HEK293 (cell line): ENCODE measurements around the gene PCDHB6.

ENCODE experiments used
- ZNF121 ChIP-seq: fragments of 450-650 bp; formaldehyde crosslinking; IDR thresholded peaks from 2 replicates; pipeline ENCODE4 v1.5.1; 2016; ENCODE audit warnings: missing biosample characterization, missing genetic modification characterization
- ZNF140 ChIP-seq: fragments of 450-650 bp; formaldehyde crosslinking; IDR thresholded peaks from 2 replicates; pipeline ENCODE4 v1.5.1; 2016; ENCODE audit warnings: missing biosample characterization, missing genetic modification characterization
- ZNF274 ChIP-seq, 2 experiments: fragments of 200-500 bp in 1 of 2; fragments of 450-650 bp in 1 of 2; sonication (Bioruptor generic) in 1 of 2; formaldehyde crosslinking in 1 of 2; IDR thresholded peaks; 2 replicates each; pipeline versions ENCODE4 v1.5.1 to v1.6.1; 2014 to 2016; ENCODE audit warnings: borderline replicate concordance in 1 of 2, inconsistent platforms in 1 of 2, low read length in 1 of 2, missing biosample characterization in 1 of 2, missing genetic modification characterization in 1 of 2
- ZNF350 ChIP-seq: fragments of 450-650 bp; formaldehyde crosslinking; IDR thresholded peaks from 2 replicates; pipeline ENCODE4 v1.5.0; 2017; ENCODE audit warnings: missing biosample characterization, mild to moderate bottlenecking, missing genetic modification characterization
- ZNF510 ChIP-seq: fragments of 450-650 bp; formaldehyde crosslinking; IDR thresholded peaks from 2 replicates; pipeline ENCODE4 v1.5.1; 2018; ENCODE audit warnings: mild to moderate bottlenecking, missing genetic modification characterization, missing biosample characterization; ENCODE audit not compliant: insufficient replicate concordance
- ZNF768 ChIP-seq: fragments of 450-650 bp; formaldehyde crosslinking; IDR thresholded peaks from 2 replicates; pipeline ENCODE4 v1.5.1; 2018; ENCODE audit warnings: missing biosample characterization, mild to moderate bottlenecking, missing genetic modification characterization
- TF ChIP-seq, protein P1 (sequence below): fragments of 450-650 bp; formaldehyde crosslinking; IDR thresholded peaks from 2 replicates; pipeline ENCODE4 v1.5.1; 2016; ENCODE audit warnings: missing biosample characterization, missing genetic modification characterization
- TF ChIP-seq, protein P2 (sequence below): fragments of 450-650 bp; formaldehyde crosslinking; IDR thresholded peaks from 2 replicates; pipeline ENCODE4 v1.5.1; 2016; ENCODE audit warnings: missing biosample characterization, missing genetic modification characterization, low read depth

GRCh38 chr5:141182248-141182647 is 32.4 kb downstream of the PCDHB6 start, which contains the start of gene PCDHB16:
- TF ChIP-seq ZNF768 (no peak), ZNF274 (IDR thresholded peaks at IDR 0.05; ENCODE audit: low read length) (no peak), ZNF274 (tag by site-specific recombination; IDR thresholded peaks at IDR 0.05; ENCODE audit: borderline replicate concordance) (no peak), ZNF510 (tag by site-specific recombination) (no peak), ZNF140 (tag by site-specific recombination) (no peak), ZNF350 (no peak), ZNF121 (no peak)
- TF ChIP-seq, protein P1, sequence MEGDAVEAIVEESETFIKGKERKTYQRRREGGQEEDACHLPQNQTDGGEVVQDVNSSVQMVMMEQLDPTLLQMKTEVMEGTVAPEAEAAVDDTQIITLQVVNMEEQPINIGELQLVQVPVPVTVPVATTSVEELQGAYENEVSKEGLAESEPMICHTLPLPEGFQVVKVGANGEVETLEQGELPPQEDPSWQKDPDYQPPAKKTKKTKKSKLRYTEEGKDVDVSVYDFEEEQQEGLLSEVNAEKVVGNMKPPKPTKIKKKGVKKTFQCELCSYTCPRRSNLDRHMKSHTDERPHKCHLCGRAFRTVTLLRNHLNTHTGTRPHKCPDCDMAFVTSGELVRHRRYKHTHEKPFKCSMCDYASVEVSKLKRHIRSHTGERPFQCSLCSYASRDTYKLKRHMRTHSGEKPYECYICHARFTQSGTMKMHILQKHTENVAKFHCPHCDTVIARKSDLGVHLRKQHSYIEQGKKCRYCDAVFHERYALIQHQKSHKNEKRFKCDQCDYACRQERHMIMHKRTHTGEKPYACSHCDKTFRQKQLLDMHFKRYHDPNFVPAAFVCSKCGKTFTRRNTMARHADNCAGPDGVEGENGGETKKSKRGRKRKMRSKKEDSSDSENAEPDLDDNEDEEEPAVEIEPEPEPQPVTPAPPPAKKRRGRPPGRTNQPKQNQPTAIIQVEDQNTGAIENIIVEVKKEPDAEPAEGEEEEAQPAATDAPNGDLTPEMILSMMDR (tag by site-specific recombination), result no peak
- TF ChIP-seq, protein P2, sequence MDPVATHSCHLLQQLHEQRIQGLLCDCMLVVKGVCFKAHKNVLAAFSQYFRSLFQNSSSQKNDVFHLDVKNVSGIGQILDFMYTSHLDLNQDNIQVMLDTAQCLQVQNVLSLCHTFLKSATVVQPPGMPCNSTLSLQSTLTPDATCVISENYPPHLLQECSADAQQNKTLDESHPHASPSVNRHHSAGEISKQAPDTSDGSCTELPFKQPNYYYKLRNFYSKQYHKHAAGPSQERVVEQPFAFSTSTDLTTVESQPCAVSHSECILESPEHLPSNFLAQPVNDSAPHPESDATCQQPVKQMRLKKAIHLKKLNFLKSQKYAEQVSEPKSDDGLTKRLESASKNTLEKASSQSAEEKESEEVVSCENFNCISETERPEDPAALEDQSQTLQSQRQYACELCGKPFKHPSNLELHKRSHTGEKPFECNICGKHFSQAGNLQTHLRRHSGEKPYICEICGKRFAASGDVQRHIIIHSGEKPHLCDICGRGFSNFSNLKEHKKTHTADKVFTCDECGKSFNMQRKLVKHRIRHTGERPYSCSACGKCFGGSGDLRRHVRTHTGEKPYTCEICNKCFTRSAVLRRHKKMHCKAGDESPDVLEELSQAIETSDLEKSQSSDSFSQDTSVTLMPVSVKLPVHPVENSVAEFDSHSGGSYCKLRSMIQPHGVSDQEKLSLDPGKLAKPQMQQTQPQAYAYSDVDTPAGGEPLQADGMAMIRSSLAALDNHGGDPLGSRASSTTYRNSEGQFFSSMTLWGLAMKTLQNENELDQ (tag by site-specific recombination), result no peak
